ENCODE measurements around the gene FAM237A.

FAM237A gene

GRCh38 chr2:206631340-206631739, 10.9 kb upstream of the FAM237A start:
- no peaks in the 10 kb centered on the region for H3K4me1 ChIP-seq (ENCODE audit: control insufficient read depth, insufficient read depth, low read length)
- no peak overlapping the region for H3K9ac ChIP-seq (ENCODE audit: low read length)
- H3K27ac ChIP-seq (ENCODE audit: low read depth, low read length) = no peak overlapping the region

GRCh38 chr2:206635015-206635414, 7.3 kb upstream of the FAM237A start:
- Histone ChIP-seq H3K27me3 (ENCODE audit: control insufficient read depth, insufficient read depth, low read length) (no peaks in the 10 kb centered on the region), H3K4me1 (ENCODE audit: control insufficient read depth, insufficient read depth, low read length) (no peaks in the 10 kb centered on the region), H3K36me3 (ENCODE audit: control insufficient read depth, insufficient read depth, low read length) (no peaks in the 10 kb centered on the region), H3K9ac (ENCODE audit: low read length) (no peak overlapping the region), H3K4me3 (ENCODE audit: low read length) (no peak overlapping the region), H3K27ac (ENCODE audit: low read depth, low read length) (no peak overlapping the region)

More at GRCh38 chr2:206631340-206631739, 10.9 kb upstream of the FAM237A start:
- H3K36me3 ChIP-seq (ENCODE audit: control insufficient read depth, insufficient read depth, low read length) = no peaks in the 10 kb centered on the region
- H3K4me3 ChIP-seq (ENCODE audit: low read length) = no peak overlapping the region
- H3K27me3 ChIP-seq (ENCODE audit: control insufficient read depth, insufficient read depth, low read length) = no peaks in the 10 kb centered on the region

- H3K27me3 ChIP-seq (ENCODE audit: control insufficient read depth, insufficient read depth, low read length) = peaks cover 6% of the 10 kb centered on the region
- no peak overlapping the region for H3K4me3 ChIP-seq (ENCODE audit: low read length)
- H3K4me1 ChIP-seq (ENCODE audit: control insufficient read depth, insufficient read depth, low read length) = no peaks in the 10 kb centered on the region
- no peaks in the 10 kb centered on the region for H3K36me3 ChIP-seq (ENCODE audit: control insufficient read depth, insufficient read depth, low read length)
- no peak overlapping the region for H3K9ac ChIP-seq (ENCODE audit: low read length)
- no peak overlapping the region for H3K27ac ChIP-seq (ENCODE audit: low read depth, low read length)
Observed at GRCh38 chr2:206639636-206640035, 2.7 kb upstream of the FAM237A start.

- Histone ChIP-seq H3K4me3 (ENCODE audit: low read length) (no peak overlapping the region), H3K27me3 (ENCODE audit: control insufficient read depth, insufficient read depth, low read length) (peaks cover 6% of the 10 kb centered on the region), H3K36me3 (ENCODE audit: control insufficient read depth, insufficient read depth, low read length) (no peaks in the 10 kb centered on the region), H3K27ac (ENCODE audit: low read depth, low read length) (no peak overlapping the region), H3K4me1 (ENCODE audit: control insufficient read depth, insufficient read depth, low read length) (no peaks in the 10 kb centered on the region), H3K9ac (ENCODE audit: low read length) (no peak overlapping the region)
Observed at GRCh38 chr2:206641226-206641625, 1.1 kb upstream of the FAM237A start.

- no peak overlapping the region for H3K9ac ChIP-seq (ENCODE audit: low read length)
- no peaks in the 10 kb centered on the region for H3K27me3 ChIP-seq (ENCODE audit: control insufficient read depth, insufficient read depth, low read length)
- H3K36me3 ChIP-seq (ENCODE audit: control insufficient read depth, insufficient read depth, low read length) = no peaks in the 10 kb centered on the region
- no peak overlapping the region for H3K4me3 ChIP-seq (ENCODE audit: low read length)
- H3K4me1 ChIP-seq (ENCODE audit: control insufficient read depth, insufficient read depth, low read length) = no peaks in the 10 kb centered on the region
- no peak overlapping the region for H3K27ac ChIP-seq (ENCODE audit: low read depth, low read length)
Observed at GRCh38 chr2:206647985-206648384, 5.7 kb downstream of the FAM237A start.

GRCh38 chr2:206657087-206657486, 14.8 kb downstream of the FAM237A start:
- no peaks in the 10 kb centered on the region for H3K4me1 ChIP-seq (ENCODE audit: control insufficient read depth, insufficient read depth, low read length)
- H3K27me3 ChIP-seq (ENCODE audit: control insufficient read depth, insufficient read depth, low read length) = no peaks in the 10 kb centered on the region
- no peak overlapping the region for H3K27ac ChIP-seq (ENCODE audit: low read depth, low read length)
- H3K36me3 ChIP-seq (ENCODE audit: control insufficient read depth, insufficient read depth, low read length) = no peaks in the 10 kb centered on the region
- no peak overlapping the region for H3K4me3 ChIP-seq (ENCODE audit: low read length)
- H3K9ac ChIP-seq (ENCODE audit: low read length) = no peak overlapping the region

- Histone ChIP-seq H3K4me3 (ENCODE audit: low read length) (no peak overlapping the region), H3K36me3 (ENCODE audit: control insufficient read depth, insufficient read depth, low read length) (no peaks in the 10 kb centered on the region), H3K27ac (ENCODE audit: low read depth, low read length) (no peak overlapping the region), H3K4me1 (ENCODE audit: control insufficient read depth, insufficient read depth, low read length) (no peaks in the 10 kb centered on the region), H3K9ac (ENCODE audit: low read length) (no peak overlapping the region), H3K27me3 (ENCODE audit: control insufficient read depth, insufficient read depth, low read length) (no peaks in the 10 kb centered on the region)
Observed at GRCh38 chr2:206665251-206665650, 23.0 kb downstream of the FAM237A start.

- no peak overlapping the region for H3K4me3 ChIP-seq (ENCODE audit: low read length)
- H3K36me3 ChIP-seq (ENCODE audit: control insufficient read depth, insufficient read depth, low read length) = no peaks in the 10 kb centered on the region
- no peaks in the 10 kb centered on the region for H3K4me1 ChIP-seq (ENCODE audit: control insufficient read depth, insufficient read depth, low read length)
- H3K27ac ChIP-seq (ENCODE audit: low read depth, low read length) = no peak overlapping the region
- H3K27me3 ChIP-seq (ENCODE audit: control insufficient read depth, insufficient read depth, low read length) = no peaks in the 10 kb centered on the region
- no peak overlapping the region for H3K9ac ChIP-seq (ENCODE audit: low read length)
Observed at GRCh38 chr2:206670531-206671319, 28.4 kb downstream of the FAM237A start.

GRCh38 chr2:206683546-206683945, 41.3 kb downstream of the FAM237A start:
- H3K9ac ChIP-seq (ENCODE audit: low read length) = no peak overlapping the region
- H3K27me3 ChIP-seq (ENCODE audit: control insufficient read depth, insufficient read depth, low read length) = no peaks in the 10 kb centered on the region
- H3K4me3 ChIP-seq (ENCODE audit: low read length) = no peak overlapping the region
- H3K4me1 ChIP-seq (ENCODE audit: control insufficient read depth, insufficient read depth, low read length) = no peaks in the 10 kb centered on the region
- H3K27ac ChIP-seq (ENCODE audit: low read depth, low read length) = no peak overlapping the region
- H3K36me3 ChIP-seq (ENCODE audit: control insufficient read depth, insufficient read depth, low read length) = no peaks in the 10 kb centered on the region

GRCh38 chr2:206688453-206688852, 46.2 kb downstream of the FAM237A start:
- Histone ChIP-seq H3K36me3 (ENCODE audit: control insufficient read depth, insufficient read depth, low read length) (no peaks in the 10 kb centered on the region), H3K4me1 (ENCODE audit: control insufficient read depth, insufficient read depth, low read length) (no peaks in the 10 kb centered on the region), H3K9ac (ENCODE audit: low read length) (no peak overlapping the region), H3K27ac (ENCODE audit: low read depth, low read length) (no peak overlapping the region), H3K4me3 (ENCODE audit: low read length) (no peak overlapping the region), H3K27me3 (ENCODE audit: control insufficient read depth, insufficient read depth, low read length) (no peaks in the 10 kb centered on the region)

- H3K27ac ChIP-seq (ENCODE audit: low read depth, low read length) = no peak overlapping the region
- H3K27me3 ChIP-seq (ENCODE audit: control insufficient read depth, insufficient read depth, low read length) = no peaks in the 10 kb centered on the region
- no peaks in the 10 kb centered on the region for H3K4me1 ChIP-seq (ENCODE audit: control insufficient read depth, insufficient read depth, low read length)
- no peak overlapping the region for H3K4me3 ChIP-seq (ENCODE audit: low read length)
- no peak overlapping the region for H3K9ac ChIP-seq (ENCODE audit: low read length)
- no peaks in the 10 kb centered on the region for H3K36me3 ChIP-seq (ENCODE audit: control insufficient read depth, insufficient read depth, low read length)
Observed at GRCh38 chr2:206688990-206689389, 46.7 kb downstream of the FAM237A start.

GRCh38 chr2:206692971-206693370, 50.7 kb downstream of the FAM237A start:
- no peak overlapping the region for H3K4me3 ChIP-seq (ENCODE audit: low read length)
- no peaks in the 10 kb centered on the region for H3K36me3 ChIP-seq (ENCODE audit: control insufficient read depth, insufficient read depth, low read length)
- H3K27ac ChIP-seq (ENCODE audit: low read depth, low read length) = no peak overlapping the region
- H3K27me3 ChIP-seq (ENCODE audit: control insufficient read depth, insufficient read depth, low read length) = no peaks in the 10 kb centered on the region
- H3K9ac ChIP-seq (ENCODE audit: low read length) = no peak overlapping the region
- no peaks in the 10 kb centered on the region for H3K4me1 ChIP-seq (ENCODE audit: control insufficient read depth, insufficient read depth, low read length)
